HEK293T (cell line): ENCODE data around the gene CCDC149.

Source experiments
- CTCF ChIA-PET: fragments of 350-600 bp; formaldehyde crosslinking; extraction: SDS; loops from one replicate; lab custom pipeline; 2021; ENCODE audit warnings: antibody characterized with exemption, inconsistent platforms; lab: Yijun Ruan, JAX
- POLR2A ChIA-PET: fragments of 350-600 bp; formaldehyde crosslinking; extraction: SDS; loops from one replicate; lab custom pipeline; 2020; ENCODE audit warnings: antibody characterized with exemption, inconsistent platforms; lab: Yijun Ruan, JAX
- DNase-seq: peaks from one replicate; pipeline ENCODE4 v3.0.0; 2012; ENCODE audit warnings: mixed read lengths; ENCODE audit errors: extremely low spot score
- ARNT ChIP-seq: fragments of 450-650 bp; IDR thresholded peaks from 2 replicates; pipeline ENCODE4 v1.6.1; 2017; ENCODE audit warnings: mild to moderate bottlenecking
- BHLHE40 ChIP-seq: fragments of 450-650 bp; IDR thresholded peaks from 2 replicates; pipeline ENCODE4 v1.6.1; 2016; ENCODE audit warnings: mild to moderate bottlenecking, moderate library complexity, borderline replicate concordance
- CTBP1 ChIP-seq: fragments of 450-650 bp; IDR thresholded peaks from 2 replicates; pipeline ENCODE4 v1.6.1; 2016; ENCODE audit warnings: borderline replicate concordance
- ELF4 ChIP-seq: fragments of 450-650 bp; IDR thresholded peaks from 2 replicates; pipeline ENCODE4 v1.6.1; 2017; ENCODE audit warnings: antibody characterized with exemption
- FOXA1 ChIP-seq: fragments of 450-650 bp; IDR thresholded peaks from 2 replicates; pipeline ENCODE4 v1.6.1; 2016; ENCODE audit warnings: mild to moderate bottlenecking
- FOXK2 ChIP-seq: fragments of 450-650 bp; IDR thresholded peaks from 2 replicates; pipeline ENCODE4 v1.6.1; 2016; ENCODE audit warnings: mild to moderate bottlenecking
- FOXM1 ChIP-seq: fragments of 450-650 bp; IDR thresholded peaks from 2 replicates; pipeline ENCODE4 v1.6.1; 2017; ENCODE audit warnings: mild to moderate bottlenecking, borderline replicate concordance
- HDGF ChIP-seq: fragments of 450-650 bp; IDR thresholded peaks from 2 replicates; pipeline ENCODE4 v1.6.1; 2017; ENCODE audit warnings: antibody characterized with exemption, borderline replicate concordance
- L3MBTL2 ChIP-seq: fragments of 450-650 bp; conservative IDR thresholded peaks from 2 replicates; pipeline ENCODE4 v1.6.1; 2016; ENCODE audit warnings: mild to moderate bottlenecking
- LEF1 ChIP-seq: fragments of 450-650 bp; IDR thresholded peaks from 2 replicates; pipeline ENCODE4 v1.6.1; 2017; ENCODE audit warnings: mild to moderate bottlenecking, borderline replicate concordance
- NFRKB ChIP-seq: fragments of 450-650 bp; IDR thresholded peaks from 2 replicates; pipeline ENCODE4 v1.6.1; 2016; ENCODE audit warnings: mild to moderate bottlenecking, moderate library complexity
- PKNOX1 ChIP-seq: fragments of 450-650 bp; IDR thresholded peaks from 2 replicates; pipeline ENCODE4 v1.6.1; 2016
- SP1 ChIP-seq: fragments of 450-650 bp; IDR thresholded peaks from 2 replicates; pipeline ENCODE4 v1.6.1; 2017
- SUZ12 ChIP-seq: fragments of 450-650 bp; IDR thresholded peaks from 2 replicates; pipeline ENCODE4 v1.6.1; 2016; ENCODE audit warnings: mild to moderate bottlenecking
- TARDBP ChIP-seq: fragments of 450-650 bp; IDR thresholded peaks from 2 replicates; pipeline ENCODE4 v1.6.1; 2016
- ZNF384 ChIP-seq: fragments of 450-650 bp; IDR thresholded peaks from 2 replicates; pipeline ENCODE4 v1.6.1; 2016

The CCDC149 gene

GRCh38 chr4:24885342-24885741, 27.5 kb downstream of the CCDC149 start:
- CTCF ChIA-PET, result no interaction called here
- POLR2A ChIA-PET, result no interaction called here
- no peak for TF ChIP-seq FOXA1
- TF ChIP-seq CTBP1, result no peak
- no peak for TF ChIP-seq LEF1
- no peak for TF ChIP-seq ARNT
- no peak for TF ChIP-seq SUZ12
- TF ChIP-seq TARDBP, result no peak
- TF ChIP-seq ZNF384, result no peak
- TF ChIP-seq SP1, result no peak
- TF ChIP-seq L3MBTL2, result no peak
- no peak for TF ChIP-seq FOXM1
- no peak for TF ChIP-seq ELF4
- no peak for DNase-seq

- TF ChIP-seq ARNT, result no peak
- TF ChIP-seq SP1, result no peak
- TF ChIP-seq L3MBTL2, result no peak
- TF ChIP-seq FOXK2, result no peak
- TF ChIP-seq BHLHE40, result no peak
- no peak for TF ChIP-seq TARDBP
- TF ChIP-seq HDGF, result no peak
- no peak for TF ChIP-seq FOXM1
- no peak for TF ChIP-seq LEF1
- CTCF ChIA-PET, result interaction anchor here (0.5 kb wide), 1 partner anchor 13 kb away, joined by 3 read pairs; no protein-coding TSS in a partner anchor
- DNase-seq, result no peak
- POLR2A ChIA-PET, result no interaction called here
Measured at GRCh38 chr4:24884902-24885301, 27.9 kb downstream of the CCDC149 start.

- TF ChIP-seq SP1 (no peak), HDGF (no peak), FOXA1 (no peak), ZNF384 (no peak), L3MBTL2 (no peak), BHLHE40 (no peak), ARNT (no peak), PKNOX1 (no peak), SUZ12 (no peak), NFRKB (no peak), TARDBP (no peak), FOXK2 (no peak), LEF1 (no peak), CTBP1 (no peak)
- ChIA-PET CTCF (no interaction called here), POLR2A (no interaction called here)
- no peak for DNase-seq
Measured at GRCh38 chr4:24881508-24882196, 31.2 kb downstream of the CCDC149 start.

GRCh38 chr4:24880186-24880585, 32.7 kb downstream of the CCDC149 start:
- TF ChIP-seq BHLHE40 (no peak), LEF1 (no peak), FOXK2 (no peak), TARDBP (no peak), PKNOX1 (no peak), CTBP1 (no peak), FOXA1 (no peak), NFRKB (no peak), ZNF384 (no peak), FOXM1 (no peak), SP1 (no peak), L3MBTL2 (no peak), ARNT (no peak), ELF4 (no peak), HDGF (no peak), SUZ12 (no peak)
- ChIA-PET CTCF (no interaction called here), POLR2A (no interaction called here)
- DNase-seq, result no peak

GRCh38 chr4:24878636-24879016, 34.2 kb downstream of the CCDC149 start:
- TF ChIP-seq ZNF384 (no peak), NFRKB (no peak), HDGF (no peak), TARDBP (no peak), CTBP1 (no peak), ARNT (no peak), PKNOX1 (no peak), SP1 (no peak), ELF4 (no peak), SUZ12 (no peak), BHLHE40 (no peak)
- POLR2A ChIA-PET, result no interaction called here
- DNase-seq, result no peak
- CTCF ChIA-PET, result no interaction called here

- POLR2A ChIA-PET, result no interaction called here
- no peak for TF ChIP-seq ZNF384
- TF ChIP-seq FOXM1, result no peak
- no peak for TF ChIP-seq SP1
- TF ChIP-seq SUZ12, result no peak
- no peak for DNase-seq
- CTCF ChIA-PET, result no interaction called here
Measured at GRCh38 chr4:24877868-24878635, 34.8 kb downstream of the CCDC149 start.
